Activated CD8-positive, alpha-beta memory T cell treated with anti-CD3 and anti-CD28 coated beads, Interleukin-2, amount 10 ng/mL, durations not matched to agents 7 days and 5 days (primary cell): Measurements from ENCODE around the gene LRRC56. TPM values are rescaled to one million over a fixed set of nuclear protein-coding genes. Genes with fewer than 3 reads are reported as not detected.
A peak's percentile ranks its signal among the peaks of the same experiment; 100 is the strongest.

Experiments used
- ATAC-seq: fragments of 150-1000 bp; cut with Tn5 transposase; one replicate; pipeline ENCODE4 v1.10.0; 2021; ENCODE audit warnings: moderate library complexity
- CTCF ChIA-PET: fragments of 350-600 bp; sonication (Branson Sonifier 250); formaldehyde crosslinking; loops from one replicate; lab custom pipeline; 2021; ENCODE audit warnings: antibody characterized with exemption; lab: Charles Lee
- DNase-seq: peaks from one replicate; pipeline ENCODE4 v3.0.0-alpha.2; 2020
- H3K27ac Mint-ChIP-seq: one replicate; pipeline ENCODE4 v1.8.0; 2021; ENCODE audit warnings: mild to moderate bottlenecking, mixed read lengths
- H3K27me3 Mint-ChIP-seq: one replicate; pipeline ENCODE4 v1.8.0; 2021; ENCODE audit warnings: mixed read lengths
- H3K36me3 Mint-ChIP-seq: one replicate; pipeline ENCODE4 v1.8.0; 2021; ENCODE audit warnings: mild to moderate bottlenecking, mixed read lengths
- H3K4me1 Mint-ChIP-seq: one replicate; pipeline ENCODE4 v1.8.0; 2021; ENCODE audit warnings: mixed read lengths
- H3K4me3 Mint-ChIP-seq: one replicate; pipeline ENCODE4 v1.8.0; 2021; ENCODE audit warnings: mild to moderate bottlenecking, moderate library complexity, mixed read lengths
- H3K9me3 Mint-ChIP-seq: one replicate; pipeline ENCODE4 v1.8.0; 2022; ENCODE audit warnings: low read depth, mixed read lengths
- total RNA-seq, 2 experiments: library from RNA; stranded (reverse); gene quantifications; one replicate each; pipeline ENCODE4 v1.2.3, GENCODE V29; 2021

Gene LRRC56
- total RNA-seq, 2 experiments from 2014 or later, result 1.7 to 2.1 TPM

- peaks cover 8% of the 10 kb centered on the region for H3K36me3 Mint-ChIP-seq
- peak; percentile 87 for ATAC-seq
- peak within 1 kb of the TSS; percentile 85 for H3K4me3 Mint-ChIP-seq
- peaks cover 47% of the 10 kb centered on the region for H3K4me1 Mint-ChIP-seq
- peak within 1 kb of the TSS; percentile 98 for H3K27ac Mint-ChIP-seq
- H3K27me3 Mint-ChIP-seq, result peaks cover 21% of the 10 kb centered on the region
- CTCF ChIA-PET, result interaction anchor here (0.6 to 2.7 kb wide), 9 partner anchors 10 to 151 kb away, joined by 3 to 12 read pairs (median 6); partner anchors contain the start of genes DEAF1 and TMEM80
- no peaks in the 10 kb centered on the region for H3K9me3 Mint-ChIP-seq
- peak; percentile 96 for DNase-seq
Measured at GRCh38 chr11:575996-576768, 38.9 kb downstream of the LRRC56 start, which contains the start of gene PHRF1. Gene PHRF1 (plus strand): TSS chr11:576470. CDS start chr11:581513, 5,043 bp downstream.

GRCh38 chr11:576811-577610, 39.7 kb downstream of the LRRC56 start:
- Mint-ChIP-seq H3K9me3 (no peaks in the 10 kb centered on the region), H3K27me3 (peaks cover 21% of the 10 kb centered on the region), H3K27ac (peak overlapping the region; percentile 85), H3K4me3 (peak overlapping the region; percentile 85), H3K36me3 (peaks cover 12% of the 10 kb centered on the region), H3K4me1 (peaks cover 50% of the 10 kb centered on the region)
- CTCF ChIA-PET, result interaction anchor here (0.6 to 1.6 kb wide), 5 partner anchors 11 to 171 kb away, joined by 3 to 4 read pairs (median 3); partner anchors contain the start of genes HRAS and LRRC56
- no peak for ATAC-seq
- no peak for DNase-seq

- peak overlapping the region; percentile 85 for H3K27ac Mint-ChIP-seq
- peaks cover 21% of the 10 kb centered on the region for H3K27me3 Mint-ChIP-seq
- CTCF ChIA-PET, result interaction anchor here (1.0 to 1.6 kb wide), 4 partner anchors 10 to 171 kb away, joined by 3 to 4 read pairs (median 4); partner anchors contain the start of genes HRAS and LRRC56
- DNase-seq, result no peak
- H3K36me3 Mint-ChIP-seq, result peaks cover 16% of the 10 kb centered on the region
- peaks cover 50% of the 10 kb centered on the region for H3K4me1 Mint-ChIP-seq
- H3K9me3 Mint-ChIP-seq, result no peaks in the 10 kb centered on the region
- no peak for ATAC-seq
- H3K4me3 Mint-ChIP-seq, result peak overlapping the region; percentile 85
Measured at GRCh38 chr11:577611-577894, 40.2 kb downstream of the LRRC56 start.

GRCh38 chr11:578276-579035, 41.1 kb downstream of the LRRC56 start:
- H3K27me3 Mint-ChIP-seq, result peaks cover 17% of the 10 kb centered on the region
- ATAC-seq (no peak), DNase-seq (no peak)
- H3K27ac Mint-ChIP-seq, result peak overlapping the region; percentile 85
- no peaks in the 10 kb centered on the region for H3K9me3 Mint-ChIP-seq
- H3K36me3 Mint-ChIP-seq, result peaks cover 19% of the 10 kb centered on the region
- H3K4me3 Mint-ChIP-seq, result peak overlapping the region; percentile 85
- CTCF ChIA-PET, result interaction anchor here (1.2 to 1.6 kb wide), 3 partner anchors 23 to 170 kb away, joined by 4 read pairs; partner anchors contain the start of gene HRAS
- peaks cover 50% of the 10 kb centered on the region for H3K4me1 Mint-ChIP-seq

DNA sequence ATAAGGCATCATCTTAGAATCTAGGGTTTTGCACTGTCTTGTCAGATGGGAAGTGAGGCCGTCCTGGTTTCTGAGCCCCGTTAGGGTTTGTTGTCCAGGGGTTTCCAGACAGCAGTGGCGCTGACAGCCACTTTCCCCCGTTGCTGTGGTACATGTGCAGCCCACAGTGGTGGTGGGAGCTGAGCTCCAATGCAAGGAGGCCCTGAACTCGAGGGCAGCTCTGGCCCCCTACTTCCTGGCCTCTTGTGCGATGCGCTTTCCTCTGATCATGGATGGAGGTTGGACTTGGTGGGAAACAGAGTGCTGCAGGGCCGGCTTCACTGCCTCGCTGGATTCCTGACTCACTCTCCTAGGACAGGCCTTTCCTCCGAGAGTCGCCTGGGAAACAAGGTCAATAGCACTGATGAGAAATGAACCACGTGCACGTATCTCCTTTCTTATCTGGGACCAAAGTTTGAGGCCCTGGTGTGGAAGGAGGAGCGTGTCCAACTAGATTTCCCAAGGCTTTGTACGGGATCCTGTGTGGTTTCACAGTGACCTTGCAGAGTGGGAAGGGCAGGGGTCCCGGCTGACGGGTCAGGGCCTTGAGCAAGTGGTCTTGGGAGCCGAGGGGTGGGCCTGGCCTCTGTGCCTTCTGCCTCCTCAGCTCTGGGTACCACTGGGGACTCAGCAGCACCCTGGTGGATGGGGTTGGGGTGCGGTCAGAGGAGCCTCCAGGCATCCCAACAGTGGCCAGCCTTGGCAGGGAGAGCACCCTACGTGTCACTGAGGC, 42.7 kb downstream of the LRRC56 start:
- H3K36me3 Mint-ChIP-seq, result peaks cover 28% of the 10 kb centered on the region
- H3K27me3 Mint-ChIP-seq, result peaks cover 3% of the 10 kb centered on the region
- peaks cover 40% of the 10 kb centered on the region for H3K4me1 Mint-ChIP-seq
- H3K9me3 Mint-ChIP-seq, result no peaks in the 10 kb centered on the region
- H3K27ac Mint-ChIP-seq, result no peak overlapping the region
- no peak overlapping the region for H3K4me3 Mint-ChIP-seq
- CTCF ChIA-PET, result no interaction called here
- ATAC-seq (no peak), DNase-seq (no peak)

- CTCF ChIA-PET, result interaction anchor here (0.7 kb wide), 1 partner anchor 115 kb away, joined by 3 read pairs; no protein-coding TSS in a partner anchor
- H3K4me1 Mint-ChIP-seq, result peaks cover 42% of the 10 kb centered on the region
- no peaks in the 10 kb centered on the region for H3K9me3 Mint-ChIP-seq
- no peak for ATAC-seq
- no peaks in the 10 kb centered on the region for H3K27me3 Mint-ChIP-seq
- no peak overlapping the region for H3K4me3 Mint-ChIP-seq
- no peak for DNase-seq
- H3K36me3 Mint-ChIP-seq, result peaks cover 32% of the 10 kb centered on the region
- peak overlapping the region; percentile 21 for H3K27ac Mint-ChIP-seq
Measured at GRCh38 chr11:581342-581741, 44.0 kb downstream of the LRRC56 start.

GRCh38 chr11:581752-582151, 44.4 kb downstream of the LRRC56 start:
- Mint-ChIP-seq H3K27ac (no peak overlapping the region), H3K4me3 (no peak overlapping the region)

GRCh38 chr11:584287-584686, 47.0 kb downstream of the LRRC56 start:
- H3K36me3 Mint-ChIP-seq, result peaks cover 44% of the 10 kb centered on the region
- CTCF ChIA-PET, result interaction anchor here (0.7 kb wide), 2 partner anchors 65 to 81 kb away, joined by 4 to 5 read pairs; no protein-coding TSS in a partner anchor
- no peaks in the 10 kb centered on the region for H3K27me3 Mint-ChIP-seq
- H3K4me3 Mint-ChIP-seq, result no peak overlapping the region
- H3K9me3 Mint-ChIP-seq, result no peaks in the 10 kb centered on the region
- ATAC-seq (no peak), DNase-seq (no peak)
- no peak overlapping the region for H3K27ac Mint-ChIP-seq
- H3K4me1 Mint-ChIP-seq, result peaks cover 49% of the 10 kb centered on the region

More at GRCh38 chr11:581752-582151, 44.4 kb downstream of the LRRC56 start:
- peaks cover 47% of the 10 kb centered on the region for H3K4me1 Mint-ChIP-seq
- H3K9me3 Mint-ChIP-seq, result no peaks in the 10 kb centered on the region
- no peak for ATAC-seq
- DNase-seq, result no peak
- CTCF ChIA-PET, result no interaction called here
- H3K27me3 Mint-ChIP-seq, result no peaks in the 10 kb centered on the region
- peaks cover 34% of the 10 kb centered on the region for H3K36me3 Mint-ChIP-seq

DNA sequence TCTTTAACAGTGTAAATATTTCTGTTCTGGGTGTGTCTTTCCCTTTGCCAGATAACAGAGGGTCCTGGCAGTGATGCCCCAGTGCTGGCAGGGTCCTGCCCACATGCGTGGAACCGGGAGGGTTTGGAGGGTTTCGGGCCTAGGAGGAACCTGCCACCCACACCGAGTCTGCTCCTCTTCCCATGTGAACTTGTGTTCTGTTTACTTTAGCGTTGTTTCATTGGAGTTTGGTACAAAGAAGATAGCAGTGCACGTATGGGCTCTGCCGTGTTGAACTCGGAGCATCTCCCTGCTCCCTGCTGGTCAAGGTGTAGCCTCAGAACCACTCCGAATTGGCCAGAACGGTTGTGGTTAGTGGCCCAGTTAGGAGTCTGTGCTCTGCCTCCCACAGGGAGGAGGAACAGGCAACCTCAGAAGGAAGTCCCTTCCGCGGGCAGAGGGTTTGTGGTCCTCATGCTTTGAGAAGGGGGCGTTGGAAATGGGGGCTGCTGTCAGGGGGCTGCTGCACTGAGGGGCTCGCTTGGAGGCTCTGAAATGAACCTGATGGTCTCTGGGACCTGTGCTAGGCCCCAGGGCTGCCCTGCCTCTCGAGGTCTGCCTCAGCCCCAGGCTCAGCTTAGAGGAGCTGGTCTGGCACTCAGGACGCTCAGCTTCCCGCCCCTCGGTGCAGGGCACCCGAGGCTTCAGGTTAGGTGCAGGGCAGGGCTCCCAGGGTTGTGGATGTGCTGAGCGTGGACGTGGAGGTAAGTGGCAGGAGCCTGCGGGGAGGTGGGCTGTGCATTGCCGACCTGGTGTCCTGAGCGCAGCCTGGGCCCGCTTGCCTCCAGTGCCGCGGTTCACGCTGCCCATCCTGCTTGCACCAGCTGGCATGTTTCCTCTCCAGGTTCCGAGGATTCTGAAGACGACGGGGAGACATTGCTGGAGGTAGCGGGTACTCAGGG, 49.3 kb downstream of the LRRC56 start:
- CTCF ChIA-PET, result interaction anchor here (1.0 to 1.9 kb wide), 5 partner anchors 9 to 178 kb away, joined by 3 to 6 read pairs (median 3); no protein-coding TSS in a partner anchor
- ATAC-seq, result no peak
- H3K27ac Mint-ChIP-seq, result peak overlapping the region; percentile 100
- peaks cover 42% of the 10 kb centered on the region for H3K4me1 Mint-ChIP-seq
- no peak overlapping the region for H3K4me3 Mint-ChIP-seq
- no peak for DNase-seq
- peaks cover 54% of the 10 kb centered on the region for H3K36me3 Mint-ChIP-seq
- no peaks in the 10 kb centered on the region for H3K9me3 Mint-ChIP-seq
- H3K27me3 Mint-ChIP-seq, result no peaks in the 10 kb centered on the region

DNA sequence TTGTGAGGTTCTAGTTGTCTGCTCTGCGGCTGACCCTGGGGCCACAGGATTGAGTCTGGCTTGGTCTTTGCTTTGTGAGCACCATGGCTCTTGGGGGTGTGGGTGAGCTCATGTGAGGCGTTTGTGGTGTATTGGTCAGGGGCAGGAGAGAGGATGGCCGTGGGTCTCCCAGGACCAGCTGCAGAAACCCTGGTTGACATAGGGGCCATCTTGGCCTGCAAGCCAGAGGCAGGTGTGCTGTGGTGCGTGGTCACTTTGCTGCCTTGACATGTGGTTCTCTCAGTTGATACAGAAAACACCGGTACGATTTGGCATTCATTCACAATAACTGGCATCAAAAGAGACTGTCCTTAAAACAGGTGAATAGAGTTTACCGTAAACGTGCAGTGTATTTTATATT, 50.2 kb downstream of the LRRC56 start:
- peaks cover 53% of the 10 kb centered on the region for H3K36me3 Mint-ChIP-seq
- ATAC-seq (peak; percentile 28), DNase-seq (no peak)
- H3K27ac Mint-ChIP-seq, result peak overlapping the region; percentile 100
- H3K27me3 Mint-ChIP-seq, result no peaks in the 10 kb centered on the region
- H3K9me3 Mint-ChIP-seq, result no peaks in the 10 kb centered on the region
- H3K4me3 Mint-ChIP-seq, result peak overlapping the region; percentile 72
- CTCF ChIA-PET, result interaction anchor here (1.0 to 2.0 kb wide), 9 partner anchors 8 to 177 kb away, joined by 3 to 12 read pairs (median 5); partner anchors contain the start of gene PHRF1
- peaks cover 40% of the 10 kb centered on the region for H3K4me1 Mint-ChIP-seq

GRCh38 chr11:587978-588380, 50.7 kb downstream of the LRRC56 start:
- H3K4me1 Mint-ChIP-seq, result peaks cover 40% of the 10 kb centered on the region
- CTCF ChIA-PET, result interaction anchor here (1.0 to 2.0 kb wide), 9 partner anchors 8 to 177 kb away, joined by 3 to 12 read pairs (median 5); partner anchors contain the start of gene PHRF1
- ATAC-seq, result peak; percentile 97
- DNase-seq, result peak; percentile 88
- H3K36me3 Mint-ChIP-seq, result peaks cover 54% of the 10 kb centered on the region
- peak overlapping the region; percentile 72 for H3K4me3 Mint-ChIP-seq
- H3K27ac Mint-ChIP-seq, result peak overlapping the region; percentile 100
- H3K27me3 Mint-ChIP-seq, result no peaks in the 10 kb centered on the region
- H3K9me3 Mint-ChIP-seq, result no peaks in the 10 kb centered on the region
